ENCODE data around the gene IFITM5. TPM values are rescaled to one million over a fixed set of nuclear protein-coding genes. Genes with fewer than 3 reads are reported as not detected.

IFITM5 gene
- polyA plus RNA-seq, 3 donors = not detected

GRCh38 chr11:255816-256215 lies 43.5 kb downstream of the IFITM5 start:
- Mint-ChIP-seq H3K4me3 (no peak overlapping the region), H3K36me3 (peaks cover 30 to 31% of the 10 kb centered on the region in 2 donors), H3K4me1 (peaks cover 7% of the 10 kb centered on the region), H3K27ac (no peak overlapping the region), H3K27me3 (ENCODE audit: low read depth in 3 of 3) (peaks cover 0 to 5% (median 4%) of the 10 kb centered on the region in 3 donors), H3K9me3 (no peaks in the 10 kb centered on the region)
- Histone ChIP-seq H3K9ac (ENCODE audit: insufficient read depth, low read length, poor library complexity, severe bottlenecking) (no peak overlapping the region), H3K4me3 (replicated peaks in 1 of 3; ENCODE audit: low read depth in 2 of 3, low read length in 3 of 3) (no peak overlapping the region), H3K4me2 (replicated peaks; ENCODE audit: extremely low read depth, low read length, poor library complexity, severe bottlenecking) (no peak overlapping the region), H3K79me2 (ENCODE audit: insufficient read depth, low read length) (no peaks in the 10 kb centered on the region), H3K27me3 (ENCODE audit: control insufficient read depth in 2 of 2, insufficient read depth in 2 of 2, low read length in 2 of 2) (no peaks in the 10 kb centered on the region), H2AFZ (ENCODE audit: insufficient read depth, low read depth, low read length, poor library complexity, severe bottlenecking) (no peak overlapping the region), H3K27ac (ENCODE audit: low read depth in 1 of 2, low read length in 2 of 2) (no peak overlapping the region), H3K9me3 (replicated peaks in 1 of 2; ENCODE audit: control insufficient read depth in 1 of 2, insufficient read depth in 1 of 2, low read length in 2 of 2) (no peaks in the 10 kb centered on the region), H4K20me1 (ENCODE audit: insufficient read depth, low read length) (no peaks in the 10 kb centered on the region), H3K36me3 (replicated peaks in 1 of 2; ENCODE audit: control insufficient read depth in 1 of 2, insufficient read depth in 2 of 2, low read length in 2 of 2) (peaks cover 30 to 31% of the 10 kb centered on the region in 2 donors), H3K4me1 (ENCODE audit: control insufficient read depth in 1 of 2, insufficient read depth in 2 of 2, low read length in 2 of 2) (no peaks in the 10 kb centered on the region)
- intact Hi-C loops (cut with micrococcal nuclease) = no loop called here
- TF ChIP-seq CTCF (IDR thresholded peaks at IDR 0.05) = no peak
- WGBS (ENCODE audit: insufficient coverage) = 90% methylated on average over 2 of the region's 2 CpGs
- no peak for DNase-seq

GRCh38 chr11:255176-255575 lies 44.1 kb downstream of the IFITM5 start:
- Histone ChIP-seq H4K20me1 (ENCODE audit: insufficient read depth, low read length) (no peaks in the 10 kb centered on the region), H2AFZ (ENCODE audit: insufficient read depth, low read depth, low read length, poor library complexity, severe bottlenecking) (no peak overlapping the region), H3K4me2 (replicated peaks; ENCODE audit: extremely low read depth, low read length, poor library complexity, severe bottlenecking) (no peak overlapping the region), H3K4me3 (replicated peaks in 1 of 3; ENCODE audit: low read depth in 2 of 3, low read length in 3 of 3) (no peak overlapping the region), H3K27me3 (ENCODE audit: control insufficient read depth in 2 of 2, insufficient read depth in 2 of 2, low read length in 2 of 2) (no peaks in the 10 kb centered on the region), H3K9ac (ENCODE audit: insufficient read depth, low read length, poor library complexity, severe bottlenecking) (no peak overlapping the region), H3K36me3 (replicated peaks in 1 of 2; ENCODE audit: control insufficient read depth in 1 of 2, insufficient read depth in 2 of 2, low read length in 2 of 2) (peaks cover 36 to 37% of the 10 kb centered on the region in 2 donors), H3K27ac (ENCODE audit: low read depth in 1 of 2, low read length in 2 of 2) (no peak overlapping the region), H3K9me3 (replicated peaks in 1 of 2; ENCODE audit: control insufficient read depth in 1 of 2, insufficient read depth in 1 of 2, low read length in 2 of 2) (no peaks in the 10 kb centered on the region), H3K79me2 (ENCODE audit: insufficient read depth, low read length) (no peaks in the 10 kb centered on the region), H3K4me1 (ENCODE audit: control insufficient read depth in 1 of 2, insufficient read depth in 2 of 2, low read length in 2 of 2) (no peaks in the 10 kb centered on the region)
- Mint-ChIP-seq H3K4me3 (no peak overlapping the region), H3K4me1 (peaks cover 7% of the 10 kb centered on the region), H3K27ac (no peak overlapping the region), H3K9me3 (no peaks in the 10 kb centered on the region), H3K27me3 (ENCODE audit: low read depth in 3 of 3) (peaks cover 0 to 5% (median 4%) of the 10 kb centered on the region in 3 donors), H3K36me3 (peaks cover 35 to 38% of the 10 kb centered on the region in 2 donors)
- intact Hi-C loops (cut with micrococcal nuclease) = no loop called here
- no peak for DNase-seq
- no CpG with 5 or more reads among the region's 3 CpGs for WGBS (ENCODE audit: insufficient coverage)
- no peak for TF ChIP-seq CTCF (IDR thresholded peaks at IDR 0.05)
